GM21367 (cell line): ENCODE data around the gene SLC22A4.

Source experiments
- ATAC-seq: cut with Tn5 transposase; IDR thresholded peaks from one replicate; pipeline ENCODE4 v1.9.1; 2021; ENCODE audit not compliant: unreplicated experiment

The SLC22A4 gene

DNA sequence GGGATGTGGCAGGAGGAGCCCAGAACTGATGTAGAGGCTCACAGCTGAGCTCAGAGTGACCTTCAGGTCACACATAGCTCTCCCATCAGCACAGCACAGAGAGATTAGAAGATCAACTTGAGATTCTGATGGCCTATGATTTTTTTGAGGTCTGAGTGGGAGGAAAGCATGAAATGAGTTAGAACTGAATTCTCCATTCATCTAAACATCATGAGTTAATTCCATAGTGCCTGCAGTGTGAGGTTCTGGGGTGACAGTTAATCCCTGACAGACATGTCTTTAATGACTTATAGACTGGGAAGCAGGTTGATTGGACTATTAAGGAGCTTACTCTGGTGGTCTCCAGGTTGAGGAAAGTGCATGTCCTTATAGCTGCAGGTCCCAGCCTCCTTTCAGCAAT, 97.7 kb downstream of the SLC22A4 start:
- no peak for ATAC-seq

DNA sequence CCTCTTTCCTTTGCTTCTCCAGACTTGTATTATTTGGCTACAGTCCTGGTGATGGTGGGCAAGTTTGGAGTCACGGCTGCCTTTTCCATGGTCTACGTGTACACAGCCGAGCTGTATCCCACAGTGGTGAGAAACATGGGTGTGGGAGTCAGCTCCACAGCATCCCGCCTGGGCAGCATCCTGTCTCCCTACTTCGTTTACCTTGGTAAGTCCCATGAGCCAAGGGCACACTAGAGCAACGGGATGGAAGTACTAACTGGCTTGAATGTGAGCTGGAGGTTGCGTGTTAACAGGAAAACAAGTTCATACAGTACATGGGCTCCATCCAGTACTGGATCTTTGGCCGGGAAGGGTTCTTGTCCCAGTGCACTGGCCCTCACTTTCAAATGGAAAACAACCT, 98.2 kb downstream of the SLC22A4 start:
- no peak for ATAC-seq

DNA sequence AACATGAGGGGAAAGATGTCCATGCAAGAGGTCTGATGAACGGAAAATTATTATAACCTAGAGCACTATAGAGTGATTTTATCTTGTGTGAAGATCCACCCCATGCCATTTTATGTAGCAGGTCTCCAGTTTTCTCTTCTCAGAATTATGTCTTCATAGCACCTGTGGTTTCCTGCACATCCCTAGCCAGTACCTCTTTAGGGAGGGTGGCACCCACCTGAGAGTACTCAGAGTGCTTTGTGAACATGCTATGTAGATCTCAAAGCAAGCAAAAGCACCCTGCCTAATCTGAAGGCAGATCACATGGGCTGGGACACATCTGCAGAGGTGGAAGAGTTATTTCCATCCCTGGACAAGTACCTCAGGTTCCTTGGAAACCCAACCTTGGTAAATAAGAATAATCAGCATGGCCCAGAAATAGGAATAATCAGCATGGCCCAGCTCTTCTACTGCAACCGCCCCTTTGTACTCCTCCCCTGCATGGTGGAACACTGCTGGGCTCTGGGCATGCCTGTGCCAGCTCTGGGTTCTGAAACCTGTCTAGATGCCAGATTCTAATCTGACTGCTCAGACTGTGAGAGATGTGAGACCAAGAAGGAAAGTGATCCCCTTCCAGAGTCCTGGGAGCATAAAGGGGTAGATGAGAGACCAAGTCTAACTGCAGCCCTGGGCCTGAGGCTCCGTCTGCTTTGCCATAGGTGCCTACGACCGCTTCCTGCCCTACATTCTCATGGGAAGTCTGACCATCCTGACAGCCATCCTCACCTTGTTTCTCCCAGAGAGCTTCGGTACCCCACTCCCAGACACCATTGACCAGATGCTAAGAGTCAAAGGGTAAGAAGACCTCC, 99.0 kb downstream of the SLC22A4 start:
- ATAC-seq: no peak
